Osteoblast (primary cell): ENCODE measurements around the gene TEX36. TPM values are rescaled to one million over a fixed set of nuclear protein-coding genes. Genes with fewer than 3 reads are reported as not detected.

Experiments
- DNase-seq: peaks from one replicate; pipeline ENCODE4 v3.0.0; 2011; ENCODE audit warnings: low spot score, mixed read lengths; ENCODE audit not compliant: insufficient read length; ENCODE audit errors: missing footprints
- H2AFZ ChIP-seq: 2 replicates; pipeline ENCODE4 v1.6.0; 2011; ENCODE audit warnings: mild to moderate bottlenecking, low read length
- H3K27ac ChIP-seq: 2 replicates; pipeline ENCODE4 v1.5.1; 2011; ENCODE audit warnings: mild to moderate bottlenecking, low read depth, low read length, moderate library complexity
- H3K27me3 ChIP-seq: 2 replicates; pipeline ENCODE4 v1.6.0; 2012; ENCODE audit warnings: mild to moderate bottlenecking, control low read depth, inconsistent platforms, low read length, moderate library complexity; ENCODE audit not compliant: insufficient read depth
- H3K36me3 ChIP-seq: 2 replicates; pipeline ENCODE4 v1.5.1; 2011; ENCODE audit warnings: mild to moderate bottlenecking, low read length, control low read depth, moderate library complexity; ENCODE audit not compliant: insufficient read depth
- H3K4me1 ChIP-seq: 2 replicates; pipeline ENCODE4 v1.5.1; 2011; ENCODE audit warnings: mild to moderate bottlenecking, low read length, control low read depth, moderate library complexity; ENCODE audit not compliant: insufficient read depth
- H3K4me2 ChIP-seq: 2 replicates; pipeline ENCODE4 v1.6.0; 2011; ENCODE audit warnings: mild to moderate bottlenecking, low read length; ENCODE audit not compliant: insufficient read depth
- H3K4me3 ChIP-seq: fragments of 200-600 bp; sonication (generic); 3 replicates; pipeline ENCODE4 v1.5.1; 2012; ENCODE audit warnings: mild to moderate bottlenecking, low read length, inconsistent platforms; ENCODE audit not compliant: insufficient read depth
- H3K79me2 ChIP-seq: 2 replicates; pipeline ENCODE4 v1.6.0; 2012; ENCODE audit warnings: mild to moderate bottlenecking, low read length, control low read depth, inconsistent platforms; ENCODE audit not compliant: insufficient read depth
- H3K9me3 ChIP-seq: 2 replicates; pipeline ENCODE4 v1.5.1; 2011; ENCODE audit warnings: low read depth, low read length, control low read depth
- H4K20me1 ChIP-seq: 2 replicates; pipeline ENCODE4 v1.6.0; 2012; ENCODE audit warnings: mild to moderate bottlenecking, low read length, control low read depth; ENCODE audit not compliant: insufficient read depth
- CTCF ChIP-seq: IDR thresholded peaks from 2 replicates; pipeline ENCODE4 v1.5.1; 2011; ENCODE audit warnings: mild to moderate bottlenecking, low read depth, low read length, moderate library complexity; ENCODE audit errors: extremely low read depth
- total RNA-seq: library from RNA; depleted of rRNA; stranded (reverse); fragments of >200 nt; gene quantifications from 2 replicates; pipeline ENCODE4 v1.2.3, GENCODE V29; 2012

Gene TEX36
- total RNA-seq, result not detected in 2 replicates

- Histone ChIP-seq H3K79me2 (no peaks in the 10 kb centered on the region), H3K4me2 (no peak within 1 kb of the TSS), H4K20me1 (no peaks in the 10 kb centered on the region), H3K27me3 (peaks cover 13% of the 10 kb centered on the region), H3K36me3 (no peaks in the 10 kb centered on the region), H3K4me3 (no peak within 1 kb of the TSS), H2AFZ (no peak within 1 kb of the TSS), H3K27ac (no peak within 1 kb of the TSS), H3K9me3 (no peaks in the 10 kb centered on the region), H3K4me1 (no peaks in the 10 kb centered on the region)
- no peak for DNase-seq
- no peak for TF ChIP-seq CTCF
Measured at GRCh38 chr10:125683063-125683462, at the start of gene TEX36. Gene TEX36 (minus strand): TSS chr10:125683163. CDS start chr10:125682989, 174 bp downstream.

- no peak for TF ChIP-seq CTCF
- Histone ChIP-seq H3K9me3 (no peaks in the 10 kb centered on the region), H3K27me3 (no peaks in the 10 kb centered on the region), H3K79me2 (no peaks in the 10 kb centered on the region), H3K36me3 (peaks cover 92% of the 10 kb centered on the region), H4K20me1 (peaks cover 3% of the 10 kb centered on the region), H3K4me2 (no peak overlapping the region), H3K4me3 (no peak overlapping the region), H3K4me1 (no peaks in the 10 kb centered on the region), H3K27ac (no peak overlapping the region), H2AFZ (no peak overlapping the region)
- no peak for DNase-seq
Measured at GRCh38 chr10:125727436-125727835, 44.5 kb upstream of the TEX36 start.

- TF ChIP-seq CTCF, result no peak
- Histone ChIP-seq H3K4me3 (no peak overlapping the region), H3K4me2 (no peak overlapping the region), H3K27ac (no peak overlapping the region), H3K79me2 (peaks cover 4% of the 10 kb centered on the region), H4K20me1 (peaks cover 3% of the 10 kb centered on the region), H3K27me3 (no peaks in the 10 kb centered on the region), H3K9me3 (no peaks in the 10 kb centered on the region), H3K4me1 (no peaks in the 10 kb centered on the region), H2AFZ (no peak overlapping the region), H3K36me3 (peaks cover 93% of the 10 kb centered on the region)
- no peak for DNase-seq
Measured at GRCh38 chr10:125726914-125727313, 44.0 kb upstream of the TEX36 start.

GRCh38 chr10:125722811-125723210 is 39.8 kb upstream of the TEX36 start:
- Histone ChIP-seq H3K27ac (no peak overlapping the region), H4K20me1 (peaks cover 3% of the 10 kb centered on the region), H3K79me2 (peaks cover 27% of the 10 kb centered on the region), H3K9me3 (no peaks in the 10 kb centered on the region), H3K4me3 (no peak overlapping the region), H3K36me3 (peaks cover 67% of the 10 kb centered on the region), H3K4me1 (peaks cover 19% of the 10 kb centered on the region), H3K4me2 (no peak overlapping the region), H2AFZ (no peak overlapping the region), H3K27me3 (no peaks in the 10 kb centered on the region)
- DNase-seq, result no peak
- TF ChIP-seq CTCF, result no peak
